NCI-H2171 treated with DMSO at 0.1 percent for 48 hours (cell line): ENCODE measurements around the gene DENND5B.
"Not testable (repeated sequence)": the region's sequence is repeated elsewhere in the genome, so short reads cannot be mapped to it uniquely, and the experiment has no call there.

Experiments used
- DNase-seq: peaks from one replicate; lab custom pipeline; 2025; lab: John Stamatoyannopoulos, UW

DENND5B gene

DNA sequence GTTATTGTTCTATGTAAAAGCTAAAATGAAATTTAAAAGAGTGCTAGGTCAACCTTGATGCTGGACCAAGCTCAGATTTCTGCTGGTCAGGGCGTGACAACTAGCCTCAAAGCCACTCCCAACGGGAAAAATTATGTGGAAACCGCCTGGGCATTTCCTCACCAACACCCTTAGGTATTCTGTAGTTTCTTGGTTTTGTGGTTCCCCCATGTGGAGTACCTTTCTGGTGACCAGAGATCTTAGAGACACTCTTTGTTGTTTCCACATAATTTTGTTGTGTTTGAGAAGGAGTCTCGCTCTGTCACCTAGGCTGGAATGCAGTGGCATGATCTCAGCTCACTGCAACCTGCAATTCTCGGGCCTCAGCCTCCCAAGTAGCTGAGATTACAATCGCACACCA, 119.9 kb downstream of the DENND5B start:
- DNase-seq = no peak

DNA sequence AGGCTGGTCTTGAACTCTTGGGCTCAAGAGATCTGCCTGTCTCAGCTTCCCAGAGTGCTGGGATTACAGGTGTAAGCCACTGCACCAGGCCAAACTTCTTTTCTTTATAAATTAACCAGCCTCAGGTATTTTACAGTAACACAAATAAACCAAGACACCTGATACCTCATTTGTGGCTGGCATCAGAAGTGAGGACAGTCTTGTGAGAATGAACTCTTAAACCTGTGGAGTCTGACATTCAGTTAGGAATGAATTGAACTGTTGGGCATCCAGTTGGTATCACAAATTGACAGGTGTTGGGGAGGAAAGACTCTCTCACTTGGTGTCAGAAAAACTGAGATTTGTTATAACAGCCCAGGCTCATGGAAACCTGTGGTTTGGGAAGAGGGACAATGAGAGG, 120.5 kb downstream of the DENND5B start:
- no peak for DNase-seq

DNA sequence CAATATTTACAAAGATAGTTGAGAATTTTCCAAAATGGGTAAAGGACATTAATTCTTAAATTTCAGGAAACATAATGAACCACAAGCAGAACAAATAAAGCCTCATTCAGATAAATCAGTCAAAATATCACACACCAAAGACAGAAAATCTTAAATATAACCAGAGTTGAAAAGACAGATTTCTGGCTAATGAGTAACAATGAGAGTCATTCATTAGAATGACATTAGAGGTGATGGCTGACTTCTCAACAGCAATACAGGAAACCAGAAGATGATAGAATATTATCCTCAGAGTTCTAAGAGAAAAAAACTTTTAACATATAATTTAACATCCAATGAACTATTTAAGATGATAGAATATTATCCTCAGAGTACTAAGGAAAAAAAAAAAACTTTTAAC, 124.2 kb downstream of the DENND5B start:
- no peak for DNase-seq

DNA sequence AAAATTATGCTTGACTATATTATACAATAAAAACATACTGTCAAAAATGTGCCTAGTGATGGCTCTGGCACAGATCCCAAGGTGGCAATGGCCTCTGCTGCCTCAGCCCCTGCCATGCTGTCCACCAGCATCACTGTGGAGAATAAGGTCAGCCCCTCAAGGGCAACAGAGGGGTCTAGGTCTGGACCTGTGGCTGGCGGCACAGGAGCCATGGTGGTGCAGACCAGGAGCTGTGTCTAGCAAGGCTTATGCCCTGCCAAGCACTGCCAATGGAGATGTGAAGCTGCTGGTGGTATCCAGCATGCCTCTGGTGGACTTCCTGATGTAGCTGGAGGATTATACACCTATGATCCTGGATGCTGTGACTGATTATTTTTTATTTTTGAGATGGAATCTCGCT, 125.9 kb downstream of the DENND5B start:
- DNase-seq = no peak

DNA sequence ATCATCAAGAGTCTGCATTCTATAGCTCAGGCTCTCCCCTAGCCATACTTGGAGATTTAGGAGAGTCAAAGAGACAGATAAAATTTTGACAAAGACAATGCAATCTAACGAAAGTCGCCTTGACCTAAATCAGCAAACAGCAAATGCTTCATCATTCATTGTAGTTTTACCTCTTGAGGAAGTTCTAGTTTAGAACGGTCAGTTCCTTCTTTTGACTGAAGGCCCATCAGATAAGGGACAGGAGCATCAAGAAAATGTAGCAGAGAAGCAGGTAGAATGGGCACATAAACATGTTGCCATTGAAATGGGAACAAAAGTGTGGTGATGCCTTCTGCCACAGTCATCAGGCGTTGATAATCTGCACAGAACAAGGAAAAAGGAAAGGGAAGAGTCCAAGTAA, 130.9 kb downstream of the DENND5B start:
- no peak for DNase-seq

DNA sequence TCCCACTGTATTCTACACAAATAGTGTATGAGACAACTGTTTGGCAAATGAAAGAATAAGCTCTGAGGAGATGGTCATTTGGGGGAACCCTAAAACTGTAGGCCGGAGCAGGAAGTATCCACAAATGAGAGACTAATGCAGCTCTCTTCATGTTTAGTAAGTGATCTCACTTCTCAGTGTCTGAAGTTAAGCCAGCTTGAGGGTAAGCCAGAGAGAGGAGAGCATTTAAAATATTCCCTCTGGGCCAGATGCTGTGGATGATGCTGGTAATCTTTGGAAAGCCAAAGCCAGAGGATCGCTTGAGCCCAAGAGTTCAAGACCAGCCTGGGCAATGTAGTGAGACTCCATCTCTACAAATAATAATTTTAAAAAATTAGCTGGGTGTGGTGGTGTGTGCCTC, 134.4 kb downstream of the DENND5B start:
- DNase-seq = no peak

DNA sequence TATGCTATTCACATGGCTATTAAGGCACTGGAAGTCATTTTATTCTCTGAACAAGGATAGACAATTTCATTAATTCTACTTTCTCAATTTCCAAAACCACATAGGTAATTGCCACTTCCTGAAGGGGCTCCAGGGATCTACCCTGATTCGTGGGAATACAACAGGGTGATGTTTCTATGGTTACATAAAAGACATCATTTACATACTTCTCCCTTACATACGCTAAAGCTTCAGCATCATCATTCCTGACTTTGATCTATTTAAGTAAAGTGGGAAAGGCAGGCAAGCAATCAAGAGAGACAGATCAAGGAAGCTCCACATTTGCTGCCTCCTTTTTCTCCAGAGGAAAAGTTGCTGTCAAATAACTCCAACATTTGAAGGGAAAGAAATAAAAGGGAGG, 146.2 kb downstream of the DENND5B start:
- DNase-seq = no peak

DNA sequence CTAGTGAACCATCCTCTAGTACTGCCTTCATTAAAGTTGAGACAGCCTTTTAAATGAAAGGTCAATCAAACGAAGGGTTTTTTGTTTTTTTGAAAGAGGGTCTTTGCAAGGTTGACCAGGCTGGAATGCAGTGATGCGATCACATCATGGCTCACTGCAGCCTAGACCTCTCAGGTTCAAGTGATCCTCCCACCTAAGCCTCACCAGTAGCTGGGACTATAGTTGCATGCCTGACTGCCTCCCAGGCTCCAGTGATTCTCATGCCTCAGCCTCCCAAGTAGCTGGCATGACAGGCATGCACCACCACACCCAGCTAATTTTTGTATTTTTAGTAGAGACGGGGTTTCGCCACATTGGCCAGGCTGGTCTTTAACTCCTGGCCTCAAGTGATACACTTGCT, 150.3 kb downstream of the DENND5B start:
- no peak for DNase-seq

DNA sequence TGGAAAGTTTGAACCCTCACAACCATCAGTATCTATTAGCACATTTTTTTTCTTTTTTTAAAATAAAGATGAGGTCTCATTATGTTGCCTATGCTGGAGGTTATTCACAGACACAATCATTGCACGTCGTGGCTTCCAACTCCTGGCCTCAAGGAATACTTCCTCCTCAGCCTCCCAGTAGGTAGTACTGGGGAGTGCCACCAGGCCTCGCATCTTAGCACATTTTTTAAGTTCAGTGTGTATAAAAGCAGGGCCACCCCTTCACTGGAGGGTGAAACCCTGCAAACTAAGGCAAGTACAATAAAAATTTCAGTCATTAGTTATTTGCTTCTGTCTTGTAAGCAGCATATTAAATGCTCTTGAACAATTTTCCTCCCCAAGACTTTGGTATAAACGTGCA, 150.8 kb downstream of the DENND5B start:
- no peak for DNase-seq

DNA sequence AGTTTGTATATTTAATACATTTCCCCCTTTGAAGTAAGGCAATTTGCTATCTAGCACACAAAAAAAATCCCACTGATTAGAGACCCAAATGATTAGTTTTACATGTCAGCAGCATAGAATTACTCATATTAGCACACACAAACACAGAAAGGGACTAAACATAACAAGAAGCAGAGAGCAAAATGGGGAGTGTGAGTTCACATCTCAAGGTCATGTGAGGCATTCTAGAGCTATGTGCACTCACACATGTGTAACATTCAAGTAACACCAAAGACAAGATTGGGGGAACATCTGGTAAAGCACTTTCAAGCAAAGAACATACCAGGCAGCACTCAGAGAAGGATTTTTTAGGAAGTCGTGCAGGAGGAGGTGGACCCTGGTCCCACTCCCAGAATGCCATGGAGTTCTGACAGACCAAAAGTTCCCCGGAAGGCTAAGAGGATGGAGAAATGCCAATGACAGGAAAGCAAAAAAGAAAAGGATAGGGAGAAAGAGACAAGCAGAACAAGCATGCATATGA, 159.2 kb downstream of the DENND5B start:
- no peak for DNase-seq

DNA sequence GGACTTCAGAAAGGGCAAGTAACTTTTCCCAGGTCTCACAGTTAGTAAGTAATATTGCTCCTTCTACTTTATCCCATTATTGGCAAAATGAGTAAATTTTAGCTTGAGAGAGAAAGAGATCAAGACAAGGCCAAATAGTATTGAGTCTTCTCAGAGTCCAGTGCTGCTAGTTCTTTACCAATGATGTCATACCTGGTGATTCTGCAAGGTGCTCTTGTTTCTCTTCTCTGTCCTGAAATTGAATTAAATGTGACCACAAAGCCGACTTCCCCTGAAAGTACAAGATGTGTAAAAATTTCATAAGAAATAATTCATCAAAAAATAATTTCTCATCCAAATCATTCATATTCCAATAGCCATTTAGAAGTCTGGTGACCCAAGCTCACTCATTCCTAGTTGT, 167.5 kb downstream of the DENND5B start:
- DNase-seq = no peak

DNA sequence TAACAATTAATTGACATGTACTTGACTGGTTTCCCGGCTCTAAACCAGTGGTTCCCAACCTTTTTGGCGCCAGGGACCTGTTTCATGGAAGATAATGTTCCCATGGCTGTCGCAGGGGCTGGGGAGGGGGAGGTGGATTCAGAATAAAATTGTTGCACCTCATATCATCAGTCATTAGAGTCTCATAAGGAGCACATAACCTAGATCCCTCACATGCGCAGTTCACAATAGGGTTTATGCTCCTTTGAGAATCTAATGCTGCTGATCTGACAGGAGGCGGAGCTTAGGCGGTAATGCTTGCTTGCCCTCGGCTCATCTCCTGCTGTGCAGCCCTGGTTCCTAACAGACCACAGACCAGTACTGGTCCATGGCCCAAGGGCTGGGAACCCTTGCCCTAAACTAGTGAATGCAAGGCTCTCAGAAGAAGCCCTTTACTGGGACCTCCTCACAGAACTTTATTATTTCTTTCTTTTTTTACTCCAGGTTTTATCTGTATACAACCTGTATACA, 178.6 kb downstream of the DENND5B start:
- DNase-seq = no peak

DNA sequence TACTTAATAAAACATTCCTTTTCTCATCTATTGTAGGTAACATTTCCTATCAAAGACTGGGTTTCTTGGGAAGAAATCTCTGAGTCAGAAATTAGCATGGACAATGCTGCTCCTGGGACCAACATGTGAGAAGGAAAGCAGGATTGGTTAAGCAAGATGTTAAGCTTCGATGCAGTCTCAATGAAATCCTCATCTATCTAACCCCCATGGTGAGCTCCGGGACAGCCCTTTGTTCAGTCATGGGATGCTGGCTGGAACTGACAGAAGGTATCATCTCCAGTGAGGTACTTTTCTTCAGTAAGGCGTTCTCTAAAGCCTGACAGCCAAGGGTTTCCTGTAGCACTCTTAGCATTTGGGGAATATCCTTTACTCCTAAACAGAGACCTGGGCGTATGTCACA, 182.2 kb downstream of the DENND5B start:
- no peak for DNase-seq

DNA sequence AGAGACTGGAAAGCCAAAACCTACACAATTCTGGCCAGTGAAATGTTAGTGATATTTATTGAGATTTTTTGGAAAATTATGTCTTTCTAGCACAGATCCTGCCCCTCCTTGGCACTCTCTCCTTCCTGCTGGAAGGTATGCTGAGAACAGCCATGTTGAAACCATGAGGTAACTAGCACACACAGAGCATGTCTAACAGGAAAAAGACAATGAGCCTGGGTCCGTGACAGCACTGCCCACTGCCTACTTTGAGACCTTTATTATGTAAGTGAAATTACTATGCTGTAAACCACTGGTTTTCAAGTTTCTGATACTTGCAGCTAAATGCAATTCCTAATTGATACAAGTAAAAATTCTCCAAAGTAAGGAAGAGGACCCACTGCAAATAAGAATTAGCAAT, 183.4 kb downstream of the DENND5B start:
- no peak for DNase-seq

DNA sequence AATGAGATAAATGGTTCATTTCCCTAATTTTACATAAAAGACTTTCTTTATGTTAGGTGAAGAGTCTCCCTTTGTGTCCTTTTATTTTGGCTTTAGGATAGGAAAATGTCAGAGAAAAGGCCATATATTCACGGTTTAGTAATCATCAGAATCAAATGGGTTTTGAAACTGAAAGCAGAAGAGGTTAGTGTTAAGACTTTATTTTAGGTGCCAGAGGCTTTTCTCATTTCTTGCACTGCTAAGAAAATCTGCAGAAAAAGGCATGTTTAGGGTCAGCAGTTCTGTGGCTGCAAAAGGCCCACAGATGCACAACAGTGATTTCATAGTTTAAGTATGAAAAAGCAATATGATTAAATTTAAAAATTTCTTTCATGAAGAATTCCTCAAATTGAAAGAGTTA, 184.6 kb downstream of the DENND5B start:
- no peak for DNase-seq

DNA sequence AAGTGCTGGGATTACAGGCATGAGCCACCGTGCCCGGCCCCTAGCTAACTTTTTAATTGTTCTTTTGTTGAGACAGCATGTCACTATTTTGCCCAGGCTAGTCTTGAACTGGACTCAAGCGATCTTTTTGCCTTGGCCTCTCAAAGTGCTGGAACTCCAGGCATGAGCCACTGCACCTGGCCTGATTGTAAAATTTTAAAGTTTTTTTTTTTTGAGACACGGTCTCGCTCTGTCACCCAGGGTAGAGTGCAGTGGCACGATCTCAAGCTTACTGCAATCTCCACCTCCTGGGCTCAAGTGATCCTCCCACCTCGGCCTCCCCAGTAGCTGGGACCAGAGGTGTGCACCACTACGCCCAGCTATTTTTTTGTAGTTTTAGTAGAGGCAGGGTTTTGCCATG, 185.9 kb downstream of the DENND5B start:
- no peak for DNase-seq

DNA sequence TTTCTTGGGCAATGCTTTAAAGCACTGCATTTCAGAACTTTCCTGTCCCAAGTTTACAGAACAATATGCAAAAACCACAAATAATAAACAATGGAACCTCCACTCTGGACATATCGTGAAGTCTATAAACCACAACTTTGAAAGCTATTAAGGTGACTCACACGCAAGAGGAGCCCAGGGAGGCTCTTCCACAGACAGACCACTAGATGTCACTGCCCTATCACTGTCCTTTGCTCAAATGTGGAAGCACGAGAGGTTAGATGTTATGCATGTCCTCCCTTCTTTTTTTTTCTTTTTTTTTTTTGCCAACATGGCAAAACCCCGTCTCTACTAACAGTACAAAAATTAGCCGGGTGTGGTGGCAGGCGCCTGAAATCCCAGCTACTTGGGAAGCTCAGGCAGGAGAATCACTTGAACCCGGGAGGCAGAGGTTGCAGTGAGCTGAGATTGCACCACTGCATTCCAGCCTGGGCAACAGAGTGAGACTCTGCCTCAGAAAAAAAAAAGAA, 187.8 kb downstream of the DENND5B start:
- peak; percentile 86 for DNase-seq

DNA sequence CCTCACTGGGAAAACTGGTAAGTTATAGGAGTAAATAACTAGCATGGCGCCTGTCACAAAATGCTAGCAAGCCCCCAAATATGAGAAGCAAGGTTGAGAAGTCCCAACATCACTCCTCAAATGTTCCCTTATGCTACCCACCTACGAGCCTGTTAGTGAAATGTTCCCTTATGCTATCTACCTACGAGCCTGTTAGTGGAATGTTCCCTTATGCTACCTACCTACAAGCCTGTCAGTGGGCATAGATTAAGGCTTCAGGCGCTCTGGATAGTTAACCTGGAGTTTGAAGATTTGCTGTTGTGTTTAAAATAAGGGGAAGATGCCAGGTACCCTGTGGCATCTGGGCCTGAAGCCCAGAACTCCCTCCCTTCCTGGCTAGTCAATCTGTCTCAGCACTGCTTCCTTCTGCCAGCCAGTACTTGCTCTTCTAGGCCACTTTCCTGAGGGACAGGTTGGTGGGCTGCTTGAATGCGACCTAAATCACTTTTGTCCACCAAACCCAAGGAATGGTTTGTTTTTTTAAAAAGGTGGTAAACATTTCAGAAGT, 197.9 kb downstream of the DENND5B start:
- peak; percentile 34 for DNase-seq

DNA sequence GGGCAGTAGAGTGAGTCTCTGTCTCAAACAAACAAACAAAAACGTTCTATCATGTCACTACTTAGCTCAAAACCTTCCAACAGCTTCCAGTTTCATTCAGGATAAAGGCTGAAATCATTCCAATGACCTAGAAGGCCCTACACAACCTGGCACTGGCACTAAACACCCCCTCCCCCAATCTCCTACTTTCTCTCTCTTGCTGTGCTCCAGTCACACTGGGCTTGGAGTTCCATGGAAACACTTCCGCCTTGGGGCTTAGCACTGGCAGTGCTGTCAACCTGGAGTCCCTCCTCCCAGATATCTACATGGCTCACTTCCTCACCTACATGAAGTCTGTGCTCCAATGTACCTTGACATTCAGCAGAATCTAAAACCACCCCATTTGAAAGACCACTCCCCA, 199.9 kb downstream of the DENND5B start:
- DNase-seq = no peak

DNA sequence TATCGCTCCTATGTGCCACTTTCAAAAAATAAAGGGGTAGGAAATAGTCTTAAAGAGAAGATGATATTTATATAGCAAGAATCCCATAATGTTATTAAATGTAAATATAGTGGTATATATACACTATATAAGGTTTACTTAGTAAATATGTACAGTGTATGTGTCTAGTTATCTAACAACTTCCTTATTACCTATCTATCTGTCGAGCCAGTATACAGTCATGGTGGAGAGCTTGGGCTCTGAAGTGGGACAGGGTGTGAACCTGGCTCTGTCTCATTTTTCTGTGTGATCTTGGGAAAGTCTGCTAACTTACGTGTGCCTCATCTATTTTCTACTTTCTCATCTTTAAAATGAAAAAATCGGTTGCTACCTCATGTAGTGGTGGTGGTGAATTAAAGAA, 202.2 kb downstream of the DENND5B start:
- no peak for DNase-seq

DNA sequence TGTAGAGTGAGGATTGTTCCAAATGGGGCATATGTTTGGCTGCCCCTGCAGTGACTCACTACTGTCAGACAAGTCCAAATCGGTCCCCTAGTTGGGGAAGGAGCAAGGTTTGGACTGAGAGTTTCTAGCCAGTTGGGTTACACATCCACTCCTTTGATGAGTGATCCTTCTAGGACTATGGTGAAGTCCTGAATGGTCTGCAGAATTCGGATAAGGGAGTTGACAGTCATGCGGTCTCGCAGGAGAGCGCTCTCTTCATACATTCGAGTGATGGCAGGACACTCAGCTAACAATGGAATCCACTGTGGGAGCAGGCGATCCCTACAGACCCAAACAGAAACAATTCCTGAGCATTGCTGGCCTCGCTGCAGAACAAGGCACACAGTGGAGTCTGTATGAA, 203.5 kb downstream of the DENND5B start:
- no peak for DNase-seq

DNA sequence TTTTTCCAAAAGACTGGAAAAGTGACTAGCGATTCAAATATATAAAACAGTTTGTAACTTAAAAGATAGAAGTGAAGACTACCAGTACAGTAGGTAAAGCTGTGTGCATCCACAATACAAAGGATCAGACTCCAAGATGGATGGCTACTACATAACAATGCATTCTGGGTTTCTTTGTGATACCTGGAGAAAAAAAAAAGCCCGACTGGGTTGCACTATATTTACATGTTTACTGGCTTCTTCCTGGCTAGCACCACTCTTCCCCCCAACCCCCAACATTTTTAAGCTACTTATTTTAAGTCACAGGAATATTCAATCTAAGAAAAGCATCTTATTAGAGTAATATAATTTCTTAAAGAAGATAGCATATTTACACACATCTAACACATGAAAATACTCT, 203.9 kb downstream of the DENND5B start:
- no peak for DNase-seq

DNA sequence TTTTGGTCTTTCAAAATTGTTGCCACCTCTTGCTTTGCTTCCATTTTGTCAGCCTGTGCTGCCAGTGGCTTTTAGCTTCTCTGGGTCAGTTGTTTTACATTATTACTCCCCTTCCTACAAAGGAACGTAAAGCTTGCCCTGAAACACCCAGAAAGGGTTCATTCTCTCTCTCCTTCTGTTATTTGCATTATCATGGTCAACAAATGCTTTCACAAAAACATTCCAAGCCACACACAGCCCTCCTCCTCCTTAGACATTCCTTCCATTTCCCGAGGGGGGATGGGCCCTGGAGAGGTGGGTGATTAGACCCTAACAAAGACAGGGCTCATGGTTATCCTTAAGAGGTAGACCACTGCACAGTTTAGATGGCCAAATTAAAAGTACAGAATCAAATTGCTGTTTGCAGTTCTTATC, 204.6 kb downstream of the DENND5B start:
- DNase-seq = no peak

DNA sequence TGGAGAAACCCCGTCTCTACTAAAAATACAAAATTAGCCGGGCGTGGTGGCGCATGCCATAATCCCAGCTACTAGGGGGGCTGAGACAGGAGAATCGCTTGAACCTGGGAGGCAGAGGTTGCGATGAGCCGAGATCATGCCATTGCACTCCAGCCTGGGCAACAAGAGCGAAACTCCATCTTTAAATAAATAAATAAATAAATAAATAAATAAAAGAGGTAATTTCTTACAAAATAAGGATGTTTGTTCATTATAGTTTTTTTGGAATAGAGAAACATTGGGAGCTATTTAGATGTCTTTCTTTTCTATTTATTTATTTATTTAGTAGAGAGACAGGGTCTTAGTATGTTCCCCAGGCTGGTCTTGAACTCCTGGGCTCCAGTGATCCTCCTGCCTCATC, 213.7 kb downstream of the DENND5B start:
- not testable (repeated sequence) for DNase-seq
